Measurements from ENCODE around the gene EGFR. TPM values are rescaled to one million over a fixed set of nuclear protein-coding genes. Genes with fewer than 3 reads are reported as not detected.

The EGFR gene
- total RNA-seq, 1 donor from 2014 or later = 19.4 TPM

DNA sequence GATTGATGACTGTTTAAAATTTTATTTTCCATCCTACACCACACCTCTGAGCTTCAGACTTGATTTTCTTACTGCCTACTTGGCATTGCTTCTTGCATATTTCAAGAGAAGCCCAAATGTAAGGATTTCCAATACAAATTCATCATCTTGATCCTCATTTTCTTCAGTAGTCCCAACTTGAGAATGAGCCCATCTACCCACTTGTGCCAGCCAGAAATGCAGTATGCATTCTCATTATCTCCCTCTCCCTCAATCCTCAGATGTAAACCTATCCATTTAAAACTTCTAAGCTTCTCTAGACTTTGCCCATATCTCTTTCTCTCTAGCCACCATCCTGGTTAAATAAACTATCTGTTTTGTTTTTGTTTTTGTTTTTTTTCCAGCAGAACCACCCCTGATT is 22.4 kb upstream of the EGFR start:
- Mint-ChIP-seq H3K27me3 (ENCODE audit: low read depth) (peaks cover 3% of the 10 kb centered on the region), H3K36me3 (no peaks in the 10 kb centered on the region), H3K4me1 (no peaks in the 10 kb centered on the region), H3K27ac (no peak overlapping the region), H3K9me3 (no peaks in the 10 kb centered on the region), H3K4me3 (no peak overlapping the region)
- TF ChIP-seq, protein P1, sequence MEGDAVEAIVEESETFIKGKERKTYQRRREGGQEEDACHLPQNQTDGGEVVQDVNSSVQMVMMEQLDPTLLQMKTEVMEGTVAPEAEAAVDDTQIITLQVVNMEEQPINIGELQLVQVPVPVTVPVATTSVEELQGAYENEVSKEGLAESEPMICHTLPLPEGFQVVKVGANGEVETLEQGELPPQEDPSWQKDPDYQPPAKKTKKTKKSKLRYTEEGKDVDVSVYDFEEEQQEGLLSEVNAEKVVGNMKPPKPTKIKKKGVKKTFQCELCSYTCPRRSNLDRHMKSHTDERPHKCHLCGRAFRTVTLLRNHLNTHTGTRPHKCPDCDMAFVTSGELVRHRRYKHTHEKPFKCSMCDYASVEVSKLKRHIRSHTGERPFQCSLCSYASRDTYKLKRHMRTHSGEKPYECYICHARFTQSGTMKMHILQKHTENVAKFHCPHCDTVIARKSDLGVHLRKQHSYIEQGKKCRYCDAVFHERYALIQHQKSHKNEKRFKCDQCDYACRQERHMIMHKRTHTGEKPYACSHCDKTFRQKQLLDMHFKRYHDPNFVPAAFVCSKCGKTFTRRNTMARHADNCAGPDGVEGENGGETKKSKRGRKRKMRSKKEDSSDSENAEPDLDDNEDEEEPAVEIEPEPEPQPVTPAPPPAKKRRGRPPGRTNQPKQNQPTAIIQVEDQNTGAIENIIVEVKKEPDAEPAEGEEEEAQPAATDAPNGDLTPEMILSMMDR (IDR thresholded peaks at IDR 0.05; ENCODE audit: unreplicated experiment) = no peak
- no peak for DNase-seq (ENCODE audit: low spot score in 2 of 2, unreplicated experiment in 2 of 2)

DNA sequence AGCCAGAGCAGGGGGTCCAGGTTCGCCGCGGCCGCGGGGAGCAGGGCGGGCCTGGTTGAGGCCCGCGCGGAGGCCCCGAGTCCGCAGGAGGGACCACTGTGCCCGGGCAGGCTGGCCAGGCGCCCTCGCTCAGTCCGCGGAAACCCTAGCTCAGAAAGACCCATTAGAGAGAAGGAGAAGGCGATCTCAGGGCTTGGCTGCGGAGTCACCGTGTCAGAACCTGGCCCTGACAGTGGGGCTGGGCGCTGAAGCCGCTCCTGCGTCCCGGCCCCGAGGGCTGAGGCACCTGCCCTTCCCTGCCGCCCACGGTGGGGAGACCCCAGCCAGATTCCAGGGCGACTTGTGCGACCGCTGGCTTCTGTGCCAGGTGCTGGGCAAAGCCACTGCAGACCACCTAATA is 14.2 kb upstream of the EGFR start:
- DNase-seq (ENCODE audit: low spot score in 2 of 2, unreplicated experiment in 2 of 2) = no peak
- TF ChIP-seq, protein P1 (IDR thresholded peaks at IDR 0.05; ENCODE audit: unreplicated experiment) = no peak
- no peaks in the 10 kb centered on the region for H3K36me3 Mint-ChIP-seq
- H3K4me3 Mint-ChIP-seq = no peak overlapping the region
- H3K9me3 Mint-ChIP-seq = no peaks in the 10 kb centered on the region
- no peak overlapping the region for H3K27ac Mint-ChIP-seq
- no peaks in the 10 kb centered on the region for H3K4me1 Mint-ChIP-seq
- H3K27me3 Mint-ChIP-seq (ENCODE audit: low read depth) = peaks cover 19% of the 10 kb centered on the region

DNA sequence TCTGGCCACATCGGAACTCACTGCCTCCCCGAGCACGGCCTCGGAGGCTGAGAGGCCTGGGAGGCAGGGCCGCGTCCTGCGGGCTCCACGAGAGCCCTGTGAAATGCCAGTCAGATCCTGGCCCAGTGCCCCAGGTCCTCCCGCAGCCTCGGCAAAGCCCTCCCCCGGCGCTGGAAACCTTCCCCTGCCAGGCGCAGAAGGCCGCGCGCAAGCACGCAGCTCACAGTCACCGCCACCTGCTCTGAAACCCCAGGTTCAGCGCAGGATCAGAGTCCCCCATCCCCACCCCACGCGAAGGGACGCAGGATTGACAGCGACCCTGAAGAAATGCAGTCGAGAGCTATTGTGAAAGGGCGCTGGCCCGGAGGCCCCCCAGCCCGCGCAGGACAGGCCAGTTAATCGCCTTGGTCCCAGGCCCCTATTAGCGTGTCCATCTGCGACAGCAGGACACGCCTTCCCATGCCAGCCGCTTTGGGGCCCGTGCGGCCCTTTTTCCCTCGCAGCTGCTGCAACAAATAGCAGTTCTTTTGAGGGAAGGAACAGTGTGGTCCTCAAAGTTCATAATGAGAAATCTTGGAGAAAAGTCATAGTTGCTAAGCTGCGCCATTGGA is 13.5 kb upstream of the EGFR start:
- H3K36me3 Mint-ChIP-seq = no peaks in the 10 kb centered on the region
- H3K9me3 Mint-ChIP-seq = no peaks in the 10 kb centered on the region
- no peaks in the 10 kb centered on the region for H3K4me1 Mint-ChIP-seq
- DNase-seq (ENCODE audit: low spot score in 2 of 2, unreplicated experiment in 2 of 2) = no peak
- no peak overlapping the region for H3K4me3 Mint-ChIP-seq
- TF ChIP-seq, protein P1 (IDR thresholded peaks at IDR 0.05; ENCODE audit: unreplicated experiment) = no peak
- H3K27me3 Mint-ChIP-seq (ENCODE audit: low read depth) = peaks cover 19% of the 10 kb centered on the region
- H3K27ac Mint-ChIP-seq = no peak overlapping the region

DNA sequence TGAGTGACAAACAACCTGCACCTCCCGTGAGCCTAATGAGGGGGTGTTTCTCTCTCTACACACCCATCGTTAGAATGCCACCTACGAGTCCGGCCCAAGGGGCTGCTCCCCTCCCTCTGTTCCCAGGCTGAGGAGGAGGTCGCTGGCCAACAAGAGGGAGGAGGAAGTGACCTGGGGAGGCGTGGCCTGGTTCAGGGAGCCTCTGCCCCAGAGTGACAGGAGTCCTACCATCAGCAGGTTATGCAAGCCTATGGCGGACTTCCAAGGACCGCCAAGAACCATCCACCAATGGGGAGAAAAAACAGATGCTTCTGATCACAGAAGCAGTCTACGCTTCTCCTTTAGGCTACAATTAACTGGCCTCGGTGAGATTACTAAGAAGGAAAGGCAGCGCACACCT is 12.3 kb upstream of the EGFR start:
- no peaks in the 10 kb centered on the region for H3K9me3 Mint-ChIP-seq
- no peak overlapping the region for H3K4me3 Mint-ChIP-seq
- no peak for DNase-seq (ENCODE audit: low spot score in 2 of 2, unreplicated experiment in 2 of 2)
- H3K27me3 Mint-ChIP-seq (ENCODE audit: low read depth) = peaks cover 21% of the 10 kb centered on the region
- no peaks in the 10 kb centered on the region for H3K36me3 Mint-ChIP-seq
- H3K4me1 Mint-ChIP-seq = no peaks in the 10 kb centered on the region
- no peak overlapping the region for H3K27ac Mint-ChIP-seq
- TF ChIP-seq, protein P1 (IDR thresholded peaks at IDR 0.05; ENCODE audit: unreplicated experiment) = no peak

DNA sequence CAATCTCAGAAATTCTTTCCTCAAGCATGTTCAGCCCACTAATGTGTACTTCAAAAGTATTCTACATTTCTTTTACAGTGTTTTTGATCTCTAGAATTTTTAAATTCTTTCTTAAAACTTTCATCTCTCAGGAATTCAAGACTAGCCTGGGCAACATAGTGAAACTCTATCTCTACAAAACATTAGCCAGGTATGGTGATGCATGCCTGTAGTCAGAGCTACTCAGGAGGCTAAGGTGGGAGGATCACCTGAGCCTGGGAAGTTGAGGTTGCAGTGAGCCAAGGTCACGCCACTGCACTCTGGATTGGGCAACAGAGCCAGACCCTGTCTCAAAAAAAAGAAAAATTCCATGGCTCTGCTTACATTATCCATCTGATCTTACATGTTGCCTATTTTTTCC is 5.0 kb upstream of the EGFR start:
- H3K4me1 Mint-ChIP-seq = no peaks in the 10 kb centered on the region
- H3K27ac Mint-ChIP-seq = no peak overlapping the region
- H3K27me3 Mint-ChIP-seq (ENCODE audit: low read depth) = peaks cover 40% of the 10 kb centered on the region
- peaks cover 6% of the 10 kb centered on the region for H3K9me3 Mint-ChIP-seq
- TF ChIP-seq, protein P1 (IDR thresholded peaks at IDR 0.05; ENCODE audit: unreplicated experiment) = no peak
- no peak overlapping the region for H3K4me3 Mint-ChIP-seq
- no peak for DNase-seq (ENCODE audit: low spot score in 2 of 2, unreplicated experiment in 2 of 2)
- H3K36me3 Mint-ChIP-seq = no peaks in the 10 kb centered on the region

All from mesothelial cell of epicardium (in vitro differentiated cells).